Right lobe of liver (tissue), 4 donors: ENCODE measurements around the gene PARVB.

Experiments used
- CTCF ChIP-seq, 4 donors: fragments of 200-600 bp in 3 of 4; fragments of 450-650 bp in 1 of 4; IDR thresholded peaks; one replicate each; pipeline versions ENCODE4 v1.5.1 to v1.8.0; 2016 to 2022; ENCODE audit warnings: antibody characterized with exemption in 4 of 4, mild to moderate bottlenecking in 2 of 4
- POLR2A ChIP-seq: fragments of 450-650 bp; IDR thresholded peaks from one replicate; pipeline ENCODE4 v1.6.1; 2017; ENCODE audit warnings: antibody characterized with exemption, mild to moderate bottlenecking
- donor health status: DM: no; HTN: no; CAD: no.
- donor health status: DM: no; HTN: no; CAD: no.
- donor health status: DM: no; HTN: yes; CAD: no.

DNA sequence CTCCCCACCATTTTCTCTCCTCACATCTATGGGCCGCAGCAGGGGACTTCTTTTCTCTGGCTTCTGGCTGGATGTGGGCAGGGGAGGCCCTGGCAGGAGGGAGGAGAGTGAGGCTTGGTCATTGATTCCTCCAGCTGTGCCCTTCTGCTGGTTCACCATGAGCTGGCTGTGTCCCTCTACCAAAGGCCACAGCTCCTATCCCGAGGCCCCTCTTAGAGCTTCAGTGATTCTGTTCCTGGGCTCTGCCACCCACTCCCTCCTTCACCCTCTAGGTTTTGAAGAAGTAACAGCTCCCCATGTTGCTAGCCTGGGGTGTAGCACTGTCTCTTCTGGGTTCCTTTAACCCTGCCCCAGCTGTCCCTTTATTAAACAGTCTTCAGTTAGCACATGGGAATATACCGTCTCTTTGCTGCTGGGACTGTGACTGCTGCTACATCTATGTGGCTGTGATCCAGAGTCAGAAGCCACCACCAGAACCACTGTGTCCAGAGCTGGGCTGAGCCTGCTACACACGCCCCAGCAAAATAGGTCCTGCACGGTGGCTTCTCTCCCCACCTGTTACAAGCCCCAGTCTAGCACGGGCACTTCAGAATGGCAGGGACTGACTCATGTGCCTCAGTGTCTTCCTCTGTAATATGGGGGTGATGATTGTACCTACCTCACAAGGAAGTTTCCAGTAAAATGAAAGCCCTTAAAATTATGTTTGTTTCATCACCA is 156.0 kb downstream of the PARVB start:
- TF ChIP-seq CTCF (IDR thresholded peaks at IDR 0.05) = no peak
- no peak for TF ChIP-seq POLR2A
